Astrocyte of the hippocampus (primary cell): ENCODE data around the gene KRTAP10-7.
"Not testable (repeated sequence)": the region's sequence is repeated elsewhere in the genome, so short reads cannot be mapped to it uniquely, and the experiment has no call there.

Source experiments
- DNase-seq: peaks from one replicate; pipeline ENCODE4 v3.0.0; 2011; ENCODE audit warnings: low read depth, low spot score

KRTAP10-7 gene

DNA sequence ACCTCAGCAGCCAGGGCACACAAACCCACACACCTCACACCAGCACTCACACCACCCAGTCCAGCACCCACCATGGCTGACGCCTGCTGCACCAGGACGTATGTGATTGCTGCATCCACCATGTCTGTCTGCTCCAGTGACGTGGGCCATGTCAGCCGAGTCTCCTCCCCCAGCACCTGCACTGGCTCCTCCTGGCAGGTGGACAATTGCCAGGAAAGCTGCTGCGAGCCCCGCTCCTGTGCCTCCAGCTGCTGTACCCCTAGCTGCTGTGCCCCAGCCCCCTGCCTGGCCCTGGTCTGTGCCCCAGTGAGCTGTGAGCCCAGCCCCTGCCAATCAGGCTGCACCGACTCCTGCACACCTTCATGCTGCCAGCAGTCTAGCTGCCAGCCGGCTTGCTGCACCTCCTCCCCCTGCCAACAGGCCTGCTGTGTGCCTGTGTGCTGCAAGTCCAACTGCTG, 11.7 kb downstream of the KRTAP10-7 start, which contains the start of gene KRTAP10-8:
KRTAP10-8 (plus strand) TSS at position 51 of the 458 bp plus-strand sequence; CDS start at position 73, 22 bp downstream.
- no peak for DNase-seq

DNA sequence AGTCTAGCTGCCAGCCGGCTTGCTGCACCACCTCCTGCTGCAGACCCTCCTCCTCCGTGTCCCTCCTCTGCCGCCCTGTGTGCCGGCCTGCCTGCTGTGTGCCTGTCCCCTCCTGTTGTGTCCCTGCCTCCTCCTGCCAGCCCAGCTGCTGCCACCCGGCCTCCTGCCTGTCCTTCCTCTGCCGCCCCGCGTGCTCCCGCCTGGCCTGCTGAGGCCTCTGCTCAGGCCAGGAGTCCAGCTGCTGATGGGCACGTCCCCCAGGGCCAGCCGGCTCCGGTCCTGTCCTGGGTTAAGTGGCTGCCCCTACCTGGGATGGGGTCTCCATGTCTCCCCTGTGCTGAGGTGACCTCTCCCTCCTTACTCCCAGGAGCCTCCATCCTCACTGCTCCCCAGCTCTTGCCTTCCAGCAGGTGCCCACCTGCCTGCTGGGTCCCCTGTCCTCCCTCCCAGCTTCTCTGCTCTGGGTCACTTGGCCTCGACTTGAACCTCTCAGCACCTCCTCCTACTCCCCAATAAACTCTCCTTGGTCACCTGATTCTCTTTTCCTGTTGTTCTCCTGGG, 12.4 kb downstream of the KRTAP10-7 start:
- no peak for DNase-seq

DNA sequence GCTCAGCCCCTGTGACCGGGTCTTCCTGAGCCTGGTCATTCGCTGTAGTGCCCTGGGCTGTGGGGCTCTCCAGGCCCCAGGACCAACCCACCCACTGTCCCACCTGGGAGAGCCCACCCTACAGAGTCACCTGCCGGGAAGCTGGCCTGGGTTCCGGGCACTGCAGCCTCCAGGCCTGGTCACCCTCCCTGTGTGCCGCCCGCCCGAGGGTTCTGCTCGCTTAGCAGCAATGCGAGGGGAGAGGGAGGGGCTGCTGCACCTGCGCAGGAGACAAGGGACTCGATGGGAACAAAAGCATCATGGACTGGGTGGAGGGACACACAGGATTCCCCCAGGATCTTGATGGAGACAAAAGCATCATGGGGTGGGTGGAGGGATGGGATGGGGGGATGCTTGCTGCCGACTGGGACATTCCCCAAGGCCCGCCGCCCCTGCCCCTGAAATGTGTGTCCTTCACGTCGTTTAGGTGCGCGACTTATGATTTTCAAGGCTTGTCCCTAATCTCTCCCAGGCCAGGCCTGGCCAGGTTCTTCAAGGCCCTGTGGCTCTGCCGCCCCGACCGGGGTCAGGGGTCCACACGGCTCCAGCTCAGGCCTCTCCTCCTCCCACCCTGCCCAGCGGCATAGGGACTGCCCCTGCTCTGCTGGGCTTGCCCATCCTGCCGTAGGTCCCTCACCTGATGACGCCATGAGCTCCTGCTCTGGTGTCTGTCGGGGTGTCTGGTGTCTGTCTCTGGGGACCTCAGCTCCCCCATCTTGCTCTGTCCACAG, 13.2 kb downstream of the KRTAP10-7 start:
- DNase-seq: no peak

DNA sequence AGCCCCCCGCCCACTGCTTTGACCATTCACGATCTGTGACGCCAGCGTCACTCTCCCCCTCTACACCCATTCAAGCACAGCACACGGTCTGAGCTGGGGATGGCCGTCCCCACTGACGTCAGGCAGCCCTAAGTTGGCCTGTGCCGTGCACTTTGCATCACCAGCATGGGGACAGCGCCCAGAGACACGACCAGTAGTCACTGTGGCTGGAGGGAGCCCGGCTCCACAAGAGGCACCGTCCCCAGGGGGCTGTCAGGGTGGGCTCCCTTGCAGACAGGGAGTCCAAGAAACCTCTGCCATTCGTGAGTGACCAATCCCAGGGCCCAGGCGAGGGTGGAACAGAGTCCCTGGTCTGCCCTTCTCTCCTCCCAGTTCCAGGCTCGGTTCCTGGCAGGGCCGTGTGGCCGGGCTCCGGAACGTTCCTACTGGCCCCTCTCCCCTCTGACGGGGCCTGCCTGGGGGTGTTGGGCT, 13.8 kb downstream of the KRTAP10-7 start:
- no peak for DNase-seq

DNA sequence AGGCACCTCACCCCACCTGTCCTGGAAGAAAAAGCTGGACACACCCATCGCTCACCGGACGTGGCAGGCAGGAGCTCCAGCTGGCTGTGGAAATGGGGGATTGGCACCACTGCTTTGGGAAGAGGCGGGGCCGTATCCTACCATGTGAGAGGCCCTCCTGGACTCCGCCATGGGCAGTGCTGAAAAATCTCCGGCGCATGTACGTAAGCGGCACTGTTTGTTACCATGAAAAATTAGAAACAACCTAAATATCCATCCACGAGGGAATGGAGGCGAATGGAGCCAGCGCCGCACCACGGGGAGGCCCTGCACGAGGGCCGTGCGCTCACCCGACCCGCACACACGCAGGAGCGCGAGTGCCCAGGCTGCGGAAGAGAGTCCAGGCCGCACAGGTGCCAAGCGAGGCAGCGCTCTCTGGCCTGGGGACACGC, 14.6 kb downstream of the KRTAP10-7 start:
- no peak for DNase-seq

DNA sequence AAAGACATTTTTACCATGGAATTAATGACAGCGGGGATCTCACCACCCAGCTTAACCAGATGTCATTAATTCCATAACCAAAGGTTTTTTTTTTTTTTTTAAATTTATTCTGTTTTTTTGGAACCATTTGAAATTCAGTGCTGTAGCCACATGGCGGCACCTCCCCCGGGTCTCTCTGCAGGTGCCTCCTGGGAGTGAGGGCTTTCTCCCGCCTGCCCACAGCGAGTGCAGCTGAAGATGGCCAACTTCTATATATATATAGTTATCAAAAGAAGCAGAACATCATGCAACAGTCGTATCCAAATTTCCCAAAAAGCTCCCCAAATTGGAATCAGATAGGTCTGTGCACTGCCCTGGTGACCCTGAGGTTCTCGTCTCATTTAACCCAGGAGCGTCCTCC, 15.1 kb downstream of the KRTAP10-7 start:
- no peak for DNase-seq

DNA sequence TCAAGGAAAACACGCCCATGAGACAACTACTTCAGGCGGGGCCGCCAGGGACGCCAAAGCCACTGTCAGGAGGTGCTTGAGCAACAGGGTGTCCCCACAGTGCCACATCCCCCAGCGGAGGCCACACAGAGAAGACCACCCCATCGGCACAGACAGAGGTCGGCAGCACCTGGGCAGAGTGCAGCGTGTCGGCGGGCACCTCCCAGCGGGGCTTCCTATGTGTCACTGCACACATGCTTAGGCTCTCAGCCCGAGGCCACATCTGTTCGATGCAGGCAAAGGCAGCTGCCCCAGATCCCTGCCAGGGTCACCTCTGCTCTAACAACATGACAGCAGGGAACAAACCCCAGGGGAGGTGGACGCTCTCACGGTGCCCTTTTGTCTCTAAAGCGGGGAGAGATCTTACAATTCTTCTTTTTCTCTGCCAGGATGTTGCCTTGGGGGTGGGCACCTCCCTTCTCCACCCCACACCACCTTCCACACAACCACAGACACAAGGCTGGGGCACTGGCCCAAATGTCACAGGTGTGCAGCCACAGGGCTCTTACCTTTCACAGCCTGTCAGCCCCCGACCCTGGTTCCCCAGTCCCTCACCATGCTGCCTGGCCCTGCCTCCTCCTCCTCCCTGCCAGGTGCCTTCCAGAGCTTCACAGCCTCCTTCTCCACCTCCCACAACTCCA, 15.7 kb downstream of the KRTAP10-7 start:
- DNase-seq: no peak

DNA sequence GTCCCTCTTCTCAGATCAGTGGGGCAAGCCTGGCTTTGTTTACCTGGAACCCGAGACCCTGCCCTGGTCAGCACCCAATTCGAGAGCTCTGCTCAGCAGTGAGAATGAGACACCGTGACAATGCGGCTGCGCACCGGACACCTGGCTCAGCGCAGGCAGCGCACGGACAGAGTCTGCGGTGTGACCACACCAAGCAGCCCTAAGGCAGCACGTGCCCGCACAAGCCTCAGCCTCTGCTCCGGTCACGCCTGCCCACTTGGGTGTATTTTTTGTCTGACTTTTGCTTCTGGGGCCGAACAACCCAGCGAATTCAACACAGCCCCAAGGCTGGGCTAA, 16.2 kb downstream of the KRTAP10-7 start:
- no peak for DNase-seq

DNA sequence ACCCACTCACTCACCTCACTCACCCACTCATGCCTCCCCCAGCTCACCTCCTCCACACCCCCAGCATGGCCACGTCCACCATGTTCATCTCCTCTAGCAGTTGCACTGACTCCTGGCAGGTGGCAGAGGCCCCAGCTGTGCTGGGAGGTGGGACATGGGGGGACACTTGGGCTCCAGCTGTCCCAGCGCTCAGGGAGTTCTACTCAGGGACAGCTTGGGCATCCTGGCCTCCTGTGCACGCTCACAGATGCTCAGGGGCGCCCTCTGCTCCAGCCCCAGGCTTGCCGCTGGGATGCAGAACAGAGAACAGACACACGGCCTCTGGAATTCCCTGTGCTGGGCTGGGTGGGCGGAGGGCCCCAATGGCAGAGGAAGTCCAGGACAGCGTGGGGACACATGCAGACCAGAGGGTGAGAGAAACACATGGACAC, 16.7 kb downstream of the KRTAP10-7 start:
- DNase-seq: no peak

DNA sequence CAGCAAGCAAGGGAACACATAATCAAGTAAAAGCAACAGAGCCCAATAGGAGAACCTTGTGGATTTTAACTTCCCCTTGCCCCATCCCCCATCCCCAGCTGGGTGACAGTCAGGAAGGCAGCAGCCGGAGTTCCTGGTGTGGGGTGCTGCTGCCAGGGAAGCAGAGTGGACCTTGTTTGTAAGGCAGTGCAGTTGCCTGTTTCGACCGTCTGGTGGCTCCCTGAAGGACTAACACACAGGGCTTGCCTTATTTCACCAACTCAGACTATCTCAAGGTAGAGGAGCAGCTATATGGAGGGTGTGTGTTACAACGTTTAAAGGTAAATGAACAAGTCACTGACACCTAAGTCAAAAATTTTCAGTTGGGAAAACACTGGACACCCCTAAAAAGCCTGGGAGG, 18.1 kb downstream of the KRTAP10-7 start:
- no peak for DNase-seq

DNA sequence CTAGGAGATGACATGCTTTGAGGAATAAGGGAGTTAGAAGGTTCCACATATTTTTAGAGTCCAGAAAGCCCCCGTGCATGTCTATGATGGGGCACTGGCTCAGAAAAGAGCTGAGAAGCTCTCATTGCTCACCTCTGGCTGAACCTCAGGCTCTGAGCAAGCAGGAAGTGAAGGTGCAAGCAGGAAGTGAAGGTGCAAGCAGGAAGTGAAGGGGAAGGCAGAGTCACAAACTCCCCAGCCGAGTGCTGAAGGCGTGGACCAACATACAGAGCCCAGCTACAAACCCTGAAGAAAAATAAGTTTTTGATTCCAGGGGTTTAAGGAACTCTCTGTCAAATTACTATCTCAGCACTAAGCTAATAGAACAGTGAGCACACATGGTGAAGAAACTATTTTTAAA, 18.5 kb downstream of the KRTAP10-7 start:
- no peak for DNase-seq

DNA sequence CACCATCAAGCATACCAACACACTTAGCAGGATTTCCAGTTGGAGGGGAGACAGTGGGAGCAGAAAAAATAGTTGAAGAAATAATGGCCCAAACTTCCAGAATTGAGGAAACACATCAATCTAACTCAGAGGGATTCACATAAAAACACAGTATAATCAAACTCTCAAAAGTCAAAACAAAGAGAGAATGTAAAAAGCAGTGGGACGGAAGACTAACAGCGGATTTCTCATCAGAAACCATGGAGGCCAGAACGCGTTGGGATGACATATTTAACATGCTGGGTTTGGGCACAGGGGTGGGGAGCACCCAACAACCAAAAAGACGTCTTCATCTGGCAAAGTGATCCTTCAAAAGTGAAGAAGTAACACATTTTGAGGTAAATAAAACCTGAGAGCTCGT, 19.5 kb downstream of the KRTAP10-7 start:
- no peak for DNase-seq

DNA sequence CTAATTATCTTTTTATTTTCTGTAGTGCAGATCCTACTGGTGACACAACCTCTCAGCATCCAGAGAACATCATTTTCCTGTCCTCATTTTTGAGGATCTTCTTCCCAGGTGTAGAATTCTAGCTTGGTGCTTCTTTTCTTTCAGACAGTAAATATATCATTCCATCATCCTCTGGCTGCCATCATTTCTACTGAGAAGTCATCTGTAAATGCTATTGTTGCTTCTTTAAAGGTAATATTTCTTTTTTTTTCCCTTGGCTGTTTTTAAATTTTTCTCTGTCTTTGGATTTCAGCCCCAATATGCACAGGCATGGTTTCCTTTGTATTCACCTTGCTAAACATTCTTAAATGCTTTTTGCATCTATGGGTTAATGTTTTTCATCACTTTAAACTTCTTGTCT, 23.2 kb downstream of the KRTAP10-7 start:
- no peak for DNase-seq

DNA sequence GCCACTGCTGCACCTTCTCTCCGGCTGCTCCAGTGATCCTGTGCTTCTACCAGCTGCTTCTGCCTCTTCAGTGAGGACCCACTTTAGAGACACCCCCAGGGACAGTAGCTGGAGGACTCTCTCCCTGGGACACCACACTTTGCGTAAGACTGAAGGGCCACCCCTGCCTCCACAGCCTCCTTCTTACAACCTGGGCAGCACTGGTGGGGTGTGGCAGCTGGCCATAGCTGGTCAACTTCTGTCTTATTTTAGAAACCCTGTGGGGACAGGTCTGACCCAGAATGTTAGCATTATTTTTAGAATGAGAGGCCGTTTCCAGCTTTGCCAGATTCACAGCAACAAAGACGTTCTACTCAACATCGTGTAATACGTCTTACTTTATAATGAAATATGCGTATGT, 25.4 kb downstream of the KRTAP10-7 start:
- no peak for DNase-seq

DNA sequence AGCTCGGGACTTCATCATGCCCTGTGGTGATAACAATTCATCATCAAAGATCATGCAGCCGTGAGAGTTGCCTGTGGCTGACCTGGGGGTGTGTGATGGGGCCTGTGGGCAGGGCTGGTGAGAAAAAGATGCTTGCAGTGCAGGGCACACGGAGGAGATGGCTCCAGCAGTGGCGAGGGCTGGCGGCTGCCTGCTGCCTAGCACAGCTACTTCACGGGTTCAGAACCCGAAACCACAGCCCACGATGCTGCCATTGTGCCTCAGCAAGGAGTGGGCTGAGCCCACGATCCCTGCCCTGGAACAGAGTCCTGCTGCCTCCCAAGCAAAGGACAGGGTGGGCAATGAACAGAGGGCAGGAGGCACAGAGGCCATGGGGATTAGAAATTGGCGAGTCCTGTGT, 25.9 kb downstream of the KRTAP10-7 start:
- DNase-seq: no peak

DNA sequence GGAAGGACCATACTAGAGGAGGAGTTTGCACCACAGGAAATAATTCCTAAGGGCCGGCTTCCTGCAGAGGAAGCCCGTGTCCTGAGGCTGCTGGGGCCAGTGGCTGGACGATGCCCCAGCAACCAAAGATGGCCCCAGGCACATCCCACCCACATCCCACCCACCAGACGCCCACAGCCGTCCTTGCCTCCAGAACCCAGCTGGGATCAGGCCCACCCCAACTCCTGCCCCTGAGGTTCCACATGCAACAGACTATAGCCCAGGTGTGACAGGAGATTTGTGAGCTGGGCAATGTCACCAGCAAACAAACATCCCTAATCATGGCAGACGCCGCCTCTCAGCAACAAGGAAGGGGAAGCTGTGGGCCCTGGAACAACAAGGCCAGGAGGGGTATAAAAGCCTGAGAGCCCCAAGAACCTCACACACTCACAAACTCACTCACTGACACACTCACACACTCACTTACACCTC, 26.3 kb downstream of the KRTAP10-7 start, which contains the start of gene KRTAP10-9:
KRTAP10-9 (plus strand) TSS at position 421 of the 471 bp plus-strand sequence. CDS start 79 bp downstream, outside the sequence.
- DNase-seq: no peak

DNA sequence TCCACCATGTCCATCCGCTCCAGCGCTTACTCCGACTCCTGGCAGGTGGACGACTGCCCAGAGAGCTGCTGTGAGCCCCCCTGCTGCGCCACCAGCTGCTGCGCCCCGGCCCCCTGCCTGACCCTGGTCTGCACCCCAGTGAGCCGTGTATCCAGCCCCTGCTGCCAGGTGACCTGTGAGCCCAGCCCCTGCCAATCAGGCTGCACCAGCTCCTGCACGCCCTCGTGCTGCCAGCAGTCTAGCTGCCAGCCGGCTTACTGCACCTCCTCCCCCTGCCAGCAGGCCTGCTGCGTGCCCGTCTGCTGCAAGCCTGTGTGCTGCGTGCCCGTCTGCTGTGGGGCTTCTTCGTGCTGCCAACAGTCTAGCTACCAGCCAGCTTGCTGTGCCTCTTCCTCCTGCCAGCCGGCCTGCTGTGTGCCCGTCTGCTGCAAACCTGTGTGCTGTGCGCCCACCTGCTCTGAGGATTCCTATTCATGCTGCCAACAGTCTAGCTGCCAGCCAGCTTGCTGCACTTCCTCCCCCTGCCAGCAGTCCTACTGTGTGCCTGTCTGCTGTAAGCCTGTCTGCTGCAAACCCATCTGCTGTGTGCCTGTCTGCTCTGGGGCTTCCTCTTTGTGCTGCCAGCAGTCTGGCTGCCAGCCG, 26.9 kb downstream of the KRTAP10-7 start:
- not testable (repeated sequence) for DNase-seq

DNA sequence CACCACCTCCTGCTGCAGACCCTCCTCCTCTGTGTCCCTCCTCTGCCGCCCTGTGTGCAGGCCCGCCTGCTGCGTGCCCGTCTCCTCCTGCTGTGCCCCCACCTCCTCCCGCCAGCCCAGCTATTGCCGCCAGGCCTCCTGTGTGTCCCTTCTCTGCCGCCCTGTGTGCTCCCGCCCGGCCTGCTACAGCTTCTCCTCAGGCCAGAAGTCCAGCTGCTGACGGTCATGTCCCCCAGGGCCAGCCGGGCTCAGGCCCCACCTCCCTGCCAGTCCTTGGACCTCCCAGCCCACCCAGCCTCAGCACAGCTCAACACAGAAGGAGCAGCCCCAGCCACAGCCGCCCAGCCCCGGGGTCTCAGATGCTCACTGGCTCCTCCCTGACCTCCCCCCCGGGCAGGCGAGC, 27.4 kb downstream of the KRTAP10-7 start:
- DNase-seq: not testable (repeated sequence)

DNA sequence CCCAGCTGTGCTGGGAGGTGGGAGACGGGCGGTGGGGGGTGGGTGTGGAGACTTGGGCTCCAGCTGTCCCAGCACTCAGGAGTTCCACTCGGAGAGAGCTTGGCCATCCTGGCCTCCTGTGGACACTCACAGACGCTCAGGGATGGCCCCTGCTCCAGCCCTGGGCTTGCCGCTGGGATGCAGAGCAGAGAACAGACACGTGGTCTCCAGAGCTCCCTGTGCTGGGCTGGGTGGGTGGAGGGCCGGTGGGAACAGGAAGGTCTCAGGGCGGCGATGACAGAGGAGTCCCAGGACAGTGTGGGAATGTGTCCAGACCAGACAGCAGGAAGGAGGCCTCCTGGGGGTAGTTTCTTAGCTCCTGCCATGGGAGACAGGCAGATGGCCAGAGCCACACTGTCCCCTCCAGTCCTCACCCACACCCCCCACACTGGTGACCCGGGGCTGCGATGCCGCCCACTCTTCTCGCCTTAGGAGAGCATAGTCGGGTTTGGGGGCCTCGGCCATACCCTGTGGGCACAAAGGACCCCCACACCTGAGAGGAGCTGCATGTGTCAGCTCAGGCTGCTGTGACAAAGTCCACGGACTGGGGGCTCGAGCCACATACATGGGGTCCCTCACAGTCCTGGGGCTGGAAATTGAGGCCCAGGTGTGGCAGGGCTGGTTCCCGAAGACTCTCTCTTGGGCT, 28.5 kb downstream of the KRTAP10-7 start:
- DNase-seq: no peak

DNA sequence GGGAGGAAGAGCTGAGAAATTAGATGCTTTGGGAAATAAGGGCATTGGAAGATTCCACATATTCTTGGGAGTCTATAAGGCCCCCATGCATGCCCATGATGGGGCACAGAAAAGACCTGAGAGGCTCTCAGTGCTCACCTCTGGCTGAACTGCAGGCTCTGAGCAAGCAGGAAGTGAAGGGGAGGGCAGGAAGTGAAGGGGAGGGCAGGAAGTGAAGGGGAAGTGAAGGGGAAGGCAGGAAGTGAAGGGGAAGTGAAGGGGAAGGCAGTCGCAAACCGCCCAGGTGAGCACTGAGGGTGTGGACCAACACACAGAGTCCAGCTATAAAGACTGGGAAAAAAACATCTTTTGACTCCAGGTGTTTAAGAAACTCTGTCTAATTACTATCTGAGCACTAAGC, 30.0 kb downstream of the KRTAP10-7 start:
- DNase-seq: no peak

DNA sequence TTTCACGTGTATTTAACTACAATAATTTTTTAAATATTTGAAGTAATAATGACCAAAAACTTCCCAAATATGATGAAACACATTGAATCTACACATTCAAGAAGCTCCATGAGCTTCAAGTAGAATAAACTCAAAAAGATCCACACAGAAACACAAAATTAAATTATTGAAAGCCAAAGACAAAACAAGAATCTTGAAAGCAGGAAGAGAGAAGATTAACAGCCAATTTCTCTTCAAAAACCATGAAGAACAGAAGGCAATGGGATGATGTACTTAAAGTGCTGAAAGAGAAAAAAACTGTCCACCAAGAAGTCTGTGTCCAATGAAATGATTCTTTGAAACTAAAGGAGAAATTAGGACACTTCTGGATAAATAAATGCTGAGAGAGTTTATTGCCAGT, 31.7 kb downstream of the KRTAP10-7 start:
- no peak for DNase-seq
